ENCODE results near the gene TMEM190. TPM values are rescaled to one million over a fixed set of nuclear protein-coding genes. Genes with fewer than 3 reads are reported as not detected.

Gene TMEM190
- total RNA-seq, 2 experiments from 2014 or later, result not detected

GRCh38 chr19:55368701-55369563, 7.7 kb upstream of the TMEM190 start:
- CTCF ChIA-PET, result interaction anchor here (0.8 to 1.5 kb wide), 4 partner anchors 15 to 68 kb away, joined by 3 to 5 read pairs (median 4); partner anchors contain the start of gene TMEM238
- H3K27ac Mint-ChIP-seq, result no peak overlapping the region
- H3K36me3 Mint-ChIP-seq, result no peaks in the 10 kb centered on the region
- H3K27me3 Mint-ChIP-seq, result peaks cover 47% of the 10 kb centered on the region
- H3K4me1 Mint-ChIP-seq, result peaks cover 6% of the 10 kb centered on the region
- H3K9me3 Mint-ChIP-seq (ENCODE audit: low read depth), result no peaks in the 10 kb centered on the region
- H3K4me3 Mint-ChIP-seq, result no peak overlapping the region
- no peak for DNase-seq
- ATAC-seq, result peak; percentile 57

GRCh38 chr19:55369653-55370304, 6.8 kb upstream of the TMEM190 start:
- ATAC-seq, result peak; percentile 52
- peaks cover 48% of the 10 kb centered on the region for H3K27me3 Mint-ChIP-seq
- CTCF ChIA-PET, result interaction anchor here (1.2 kb wide), 1 partner anchor 48 kb away, joined by 3 read pairs; no protein-coding TSS in a partner anchor

GRCh38 chr19:55370305-55370988, 6.2 kb upstream of the TMEM190 start, which contains the start of gene IL11:
Gene IL11 (minus strand): TSS chr19:55370463. CDS start chr19:55370310, 153 bp downstream.
- H3K9me3 Mint-ChIP-seq (ENCODE audit: low read depth), result no peaks in the 10 kb centered on the region
- no peaks in the 10 kb centered on the region for H3K36me3 Mint-ChIP-seq
- H3K4me1 Mint-ChIP-seq, result peaks cover 6% of the 10 kb centered on the region
- CTCF ChIA-PET, result interaction anchor here (1.6 kb wide), 1 partner anchor 68 kb away, joined by 5 read pairs; no protein-coding TSS in a partner anchor
- H3K27me3 Mint-ChIP-seq, result peaks cover 48% of the 10 kb centered on the region
- DNase-seq, result no peak
- no peak within 1 kb of the TSS for H3K27ac Mint-ChIP-seq
- no peak for ATAC-seq
- no peak within 1 kb of the TSS for H3K4me3 Mint-ChIP-seq

More at GRCh38 chr19:55369653-55370304, 6.8 kb upstream of the TMEM190 start:
- Mint-ChIP-seq H3K4me1 (peaks cover 6% of the 10 kb centered on the region), H3K9me3 (ENCODE audit: low read depth) (no peaks in the 10 kb centered on the region), H3K27ac (no peak overlapping the region), H3K4me3 (no peak overlapping the region), H3K36me3 (no peaks in the 10 kb centered on the region)
- DNase-seq, result no peak

GRCh38 chr19:55372316-55373081, 4.1 kb upstream of the TMEM190 start:
- Mint-ChIP-seq H3K36me3 (no peaks in the 10 kb centered on the region), H3K4me1 (peaks cover 6% of the 10 kb centered on the region), H3K4me3 (no peak overlapping the region), H3K27ac (no peak overlapping the region), H3K9me3 (ENCODE audit: low read depth) (no peaks in the 10 kb centered on the region), H3K27me3 (peaks cover 44% of the 10 kb centered on the region)
- peak; percentile 51 for DNase-seq
- CTCF ChIA-PET, result interaction anchor here (1.3 kb wide), 1 partner anchor 95 kb away, joined by 3 read pairs; no protein-coding TSS in a partner anchor
- ATAC-seq, result peak; percentile 16

GRCh38 chr19:55373306-55373992, 3.2 kb upstream of the TMEM190 start:
- ATAC-seq (no peak), DNase-seq (no peak)
- H3K4me1 Mint-ChIP-seq, result peaks cover 6% of the 10 kb centered on the region
- no peak overlapping the region for H3K27ac Mint-ChIP-seq
- H3K4me3 Mint-ChIP-seq, result no peak overlapping the region
- peaks cover 39% of the 10 kb centered on the region for H3K27me3 Mint-ChIP-seq
- CTCF ChIA-PET, result no interaction called here
- H3K9me3 Mint-ChIP-seq (ENCODE audit: low read depth), result no peaks in the 10 kb centered on the region
- H3K36me3 Mint-ChIP-seq, result no peaks in the 10 kb centered on the region

GRCh38 chr19:55373993-55374757, 2.5 kb upstream of the TMEM190 start:
- H3K27me3 Mint-ChIP-seq, result peaks cover 33% of the 10 kb centered on the region
- H3K4me1 Mint-ChIP-seq, result peaks cover 6% of the 10 kb centered on the region
- no peak overlapping the region for H3K27ac Mint-ChIP-seq
- no peaks in the 10 kb centered on the region for H3K36me3 Mint-ChIP-seq
- no peaks in the 10 kb centered on the region for H3K9me3 Mint-ChIP-seq (ENCODE audit: low read depth)
- DNase-seq (no peak), ATAC-seq (no peak)
- H3K4me3 Mint-ChIP-seq, result no peak overlapping the region
- CTCF ChIA-PET, result no interaction called here

GRCh38 chr19:55377356-55378131, 918 bp downstream of the TMEM190 start:
- DNase-seq (no peak), ATAC-seq (no peak)
- H3K9me3 Mint-ChIP-seq (ENCODE audit: low read depth), result no peaks in the 10 kb centered on the region
- no peak overlapping the region for H3K4me3 Mint-ChIP-seq
- peaks cover 15% of the 10 kb centered on the region for H3K36me3 Mint-ChIP-seq
- no peak overlapping the region for H3K27ac Mint-ChIP-seq
- H3K4me1 Mint-ChIP-seq, result peaks cover 16% of the 10 kb centered on the region
- peaks cover 6% of the 10 kb centered on the region for H3K27me3 Mint-ChIP-seq
- CTCF ChIA-PET, result interaction anchor here (0.5 kb wide), 1 partner anchor 129 kb away, joined by 3 read pairs; no protein-coding TSS in a partner anchor

- Mint-ChIP-seq H3K36me3 (peaks cover 15% of the 10 kb centered on the region), H3K27ac (no peak overlapping the region), H3K4me1 (peaks cover 22% of the 10 kb centered on the region), H3K27me3 (no peaks in the 10 kb centered on the region), H3K9me3 (ENCODE audit: low read depth) (no peaks in the 10 kb centered on the region), H3K4me3 (no peak overlapping the region)
- ATAC-seq, result no peak
- CTCF ChIA-PET, result no interaction called here
- no peak for DNase-seq
Observed at GRCh38 chr19:55379174-55379573, 2.5 kb downstream of the TMEM190 start.

GRCh38 chr19:55382013-55382412, 5.4 kb downstream of the TMEM190 start:
- H3K4me1 Mint-ChIP-seq, result peaks cover 31% of the 10 kb centered on the region
- H3K4me3 Mint-ChIP-seq, result peak overlapping the region; percentile 88
- CTCF ChIA-PET, result interaction anchor here (1.5 to 3.4 kb wide), 3 partner anchors 80 to 102 kb away, joined by 5 to 58 read pairs (median 26); partner anchors contain the start of gene HSPBP1
- H3K36me3 Mint-ChIP-seq, result peaks cover 28% of the 10 kb centered on the region
- no peak for ATAC-seq
- no peak for DNase-seq
- H3K9me3 Mint-ChIP-seq (ENCODE audit: low read depth), result no peaks in the 10 kb centered on the region
- no peaks in the 10 kb centered on the region for H3K27me3 Mint-ChIP-seq
- no peak overlapping the region for H3K27ac Mint-ChIP-seq

- ATAC-seq (no peak), DNase-seq (no peak)
- no peaks in the 10 kb centered on the region for H3K27me3 Mint-ChIP-seq
- peak overlapping the region; percentile 88 for H3K4me3 Mint-ChIP-seq
- no peaks in the 10 kb centered on the region for H3K9me3 Mint-ChIP-seq (ENCODE audit: low read depth)
- peak overlapping the region; percentile 93 for H3K27ac Mint-ChIP-seq
- H3K36me3 Mint-ChIP-seq, result peaks cover 34% of the 10 kb centered on the region
- peaks cover 36% of the 10 kb centered on the region for H3K4me1 Mint-ChIP-seq
- CTCF ChIA-PET, result interaction anchor here (1.1 to 3.4 kb wide), 10 partner anchors 25 to 241 kb away, joined by 3 to 58 read pairs (median 15); partner anchors contain the start of genes COX6B2, HSPBP1, KMT5C and UBE2S
Observed at GRCh38 chr19:55382522-55383054, 6.0 kb downstream of the TMEM190 start.

All from activated CD8-positive, alpha-beta memory T cell treated with anti-CD3 and anti-CD28 coated beads, Interleukin-2, amount 10 ng/mL, durations not matched to agents 7 days and 5 days (primary cell).